GM04504 (cell line): ENCODE data around the gene AARS1.
"Not testable (repeated sequence)": the region's sequence is repeated elsewhere in the genome, so short reads cannot be mapped to it uniquely, and the experiment has no call there.

Experiments used
- DNase-seq: peaks from one replicate; pipeline ENCODE4 v3.0.0-alpha.2; 2012; ENCODE audit warnings: low read depth

Gene AARS1

GRCh38 chr16:70271696-70272095 is 17.6 kb downstream of the AARS1 start:
- no peak for DNase-seq

GRCh38 chr16:70270176-70270575 is 19.1 kb downstream of the AARS1 start:
- DNase-seq, result no peak

- no peak for DNase-seq
Measured at GRCh38 chr16:70269471-70269870, 19.8 kb downstream of the AARS1 start.

GRCh38 chr16:70267922-70268321 is 21.4 kb downstream of the AARS1 start:
- DNase-seq, result not testable (repeated sequence)

GRCh38 chr16:70267516-70267915 is 21.8 kb downstream of the AARS1 start:
- no peak for DNase-seq

GRCh38 chr16:70259903-70260302 is 29.4 kb downstream of the AARS1 start:
- DNase-seq, result not testable (repeated sequence)

GRCh38 chr16:70258946-70259345 is 30.4 kb downstream of the AARS1 start:
- no peak for DNase-seq

GRCh38 chr16:70258065-70258464 is 31.2 kb downstream of the AARS1 start:
- no peak for DNase-seq

GRCh38 chr16:70257391-70257790 is 31.9 kb downstream of the AARS1 start:
- DNase-seq, result no peak

GRCh38 chr16:70255574-70255973 is 33.7 kb downstream of the AARS1 start:
- DNase-seq, result no peak

GRCh38 chr16:70254965-70255286 is 34.4 kb downstream of the AARS1 start:
- no peak for DNase-seq

- no peak for DNase-seq
Measured at GRCh38 chr16:70254180-70254964, 34.9 kb downstream of the AARS1 start.

- no peak for DNase-seq
Measured at GRCh38 chr16:70253291-70254106, 35.8 kb downstream of the AARS1 start.

GRCh38 chr16:70252355-70252988 is 36.8 kb downstream of the AARS1 start:
- no peak for DNase-seq

GRCh38 chr16:70251629-70252354 is 37.5 kb downstream of the AARS1 start, which contains the start of gene EXOSC6:
Gene EXOSC6, minus strand, starts transcription at chr16:70251940. Its CDS starts 40 bp downstream, at chr16:70251900.
- peak; percentile 76 for DNase-seq

GRCh38 chr16:70250748-70251628 is 38.3 kb downstream of the AARS1 start:
- no peak for DNase-seq

- DNase-seq, result not testable (repeated sequence)
Measured at GRCh38 chr16:70249697-70250096, 39.6 kb downstream of the AARS1 start.

GRCh38 chr16:70238773-70239172 is 50.5 kb downstream of the AARS1 start:
- not testable (repeated sequence) for DNase-seq

- not testable (repeated sequence) for DNase-seq
Measured at GRCh38 chr16:70231831-70232230, 57.5 kb downstream of the AARS1 start.

GRCh38 chr16:70226024-70226423 is 63.3 kb downstream of the AARS1 start:
- DNase-seq, result not testable (repeated sequence)

- not testable (repeated sequence) for DNase-seq
Measured at GRCh38 chr16:70225430-70225829, 63.9 kb downstream of the AARS1 start.
